ENCODE results near the gene PRUNE1.

The PRUNE1 gene

DNA sequence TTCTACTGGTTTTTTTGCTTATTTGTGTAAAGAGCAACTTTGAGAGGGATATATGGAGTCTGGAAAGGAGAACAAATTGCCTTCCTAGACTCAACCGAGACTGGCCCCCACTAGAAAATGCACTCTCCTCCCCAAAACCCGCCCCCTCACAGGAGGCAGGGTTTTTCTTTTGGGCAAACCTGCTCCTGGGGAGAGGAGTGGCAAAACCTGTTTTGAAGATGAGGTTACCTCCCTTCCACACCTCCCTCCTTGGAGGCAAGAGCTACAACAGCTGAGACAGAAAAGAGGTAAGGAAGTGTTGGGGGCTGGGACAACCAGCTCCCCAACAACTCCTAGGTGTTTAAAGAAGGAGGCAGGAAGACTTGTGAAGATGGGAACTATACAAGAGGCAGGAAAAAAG, 28.1 kb downstream of the PRUNE1 start, which contains the start of gene BNIPL:
Gene BNIPL, plus strand, starts transcription at position 231 of the 400 bp plus-strand sequence. Its CDS starts 140 bp downstream, at position 371.
- H3K9me2 ChIP-seq (replicated peaks; ENCODE audit: insufficient read depth, low read length) = no peaks in the 10 kb centered on the region
- no peak within 1 kb of the TSS for H3K4me3 ChIP-seq (ENCODE audit: insufficient read depth, low read length, poor library complexity, severe bottlenecking)
- no peaks in the 10 kb centered on the region for H4K20me1 ChIP-seq (ENCODE audit: low read depth, low read length)
- H3F3A ChIP-seq (ENCODE audit: insufficient read depth) = no peaks in the 10 kb centered on the region
- H3K27ac ChIP-seq (ENCODE audit: low read depth, low read length) = no peak within 1 kb of the TSS
- H3K36me3 ChIP-seq (ENCODE audit: low read length) = no peaks in the 10 kb centered on the region
- H3K9ac ChIP-seq (ENCODE audit: low read length) = no peak within 1 kb of the TSS
- H3K79me2 ChIP-seq (ENCODE audit: insufficient read depth, low read length) = no peaks in the 10 kb centered on the region
- H2AFZ ChIP-seq (ENCODE audit: low read depth, low read length, severe bottlenecking) = no peak within 1 kb of the TSS
- H3K4me2 ChIP-seq (ENCODE audit: low read depth, low read length, poor library complexity, severe bottlenecking) = no peak within 1 kb of the TSS
- no peaks in the 10 kb centered on the region for H3K27me3 ChIP-seq (ENCODE audit: low read length)
- no peak for TF ChIP-seq EZH2phosphoT487 (conservative IDR thresholded peaks at IDR 0.05; ENCODE audit: low read length)
- TF ChIP-seq, protein P1, sequence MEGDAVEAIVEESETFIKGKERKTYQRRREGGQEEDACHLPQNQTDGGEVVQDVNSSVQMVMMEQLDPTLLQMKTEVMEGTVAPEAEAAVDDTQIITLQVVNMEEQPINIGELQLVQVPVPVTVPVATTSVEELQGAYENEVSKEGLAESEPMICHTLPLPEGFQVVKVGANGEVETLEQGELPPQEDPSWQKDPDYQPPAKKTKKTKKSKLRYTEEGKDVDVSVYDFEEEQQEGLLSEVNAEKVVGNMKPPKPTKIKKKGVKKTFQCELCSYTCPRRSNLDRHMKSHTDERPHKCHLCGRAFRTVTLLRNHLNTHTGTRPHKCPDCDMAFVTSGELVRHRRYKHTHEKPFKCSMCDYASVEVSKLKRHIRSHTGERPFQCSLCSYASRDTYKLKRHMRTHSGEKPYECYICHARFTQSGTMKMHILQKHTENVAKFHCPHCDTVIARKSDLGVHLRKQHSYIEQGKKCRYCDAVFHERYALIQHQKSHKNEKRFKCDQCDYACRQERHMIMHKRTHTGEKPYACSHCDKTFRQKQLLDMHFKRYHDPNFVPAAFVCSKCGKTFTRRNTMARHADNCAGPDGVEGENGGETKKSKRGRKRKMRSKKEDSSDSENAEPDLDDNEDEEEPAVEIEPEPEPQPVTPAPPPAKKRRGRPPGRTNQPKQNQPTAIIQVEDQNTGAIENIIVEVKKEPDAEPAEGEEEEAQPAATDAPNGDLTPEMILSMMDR (IDR thresholded peaks at IDR 0.05; ENCODE audit: insufficient read depth, low read length, poor library complexity, severe bottlenecking) = no peak
- no peaks in the 10 kb centered on the region for H3K9me3 ChIP-seq (ENCODE audit: insufficient read depth, low read length)

DNA sequence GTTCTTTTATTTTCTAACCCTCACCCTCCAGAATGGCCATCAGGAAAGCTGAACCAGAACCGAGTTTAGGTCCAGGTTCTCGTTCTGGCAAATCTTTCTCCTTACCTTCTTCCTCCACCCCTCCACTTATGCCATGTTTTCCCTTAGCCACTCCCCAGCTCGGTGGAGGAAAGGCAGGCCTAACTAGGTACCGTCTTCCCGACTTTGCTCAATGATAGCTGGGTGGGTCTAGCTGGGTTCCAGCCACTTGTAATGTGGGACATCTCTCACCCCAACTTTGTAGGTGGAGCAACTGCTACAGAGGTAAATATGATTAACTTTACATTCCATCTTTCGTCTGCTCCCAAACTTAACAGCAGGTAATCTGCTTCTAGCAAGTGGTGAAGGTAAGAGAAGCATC, 28.8 kb downstream of the PRUNE1 start:
- Histone ChIP-seq H3K4me2 (ENCODE audit: low read depth, low read length, poor library complexity, severe bottlenecking) (no peak overlapping the region), H3K9me3 (ENCODE audit: insufficient read depth, low read length) (no peaks in the 10 kb centered on the region), H3F3A (ENCODE audit: insufficient read depth) (no peaks in the 10 kb centered on the region), H3K79me2 (ENCODE audit: insufficient read depth, low read length) (no peaks in the 10 kb centered on the region), H3K4me3 (ENCODE audit: insufficient read depth, low read length, poor library complexity, severe bottlenecking) (no peak overlapping the region), H3K27ac (ENCODE audit: low read depth, low read length) (no peak overlapping the region), H3K27me3 (ENCODE audit: low read length) (no peaks in the 10 kb centered on the region), H4K20me1 (ENCODE audit: low read depth, low read length) (no peaks in the 10 kb centered on the region), H3K9me2 (replicated peaks; ENCODE audit: insufficient read depth, low read length) (no peaks in the 10 kb centered on the region), H3K9ac (ENCODE audit: low read length) (no peak overlapping the region), H2AFZ (ENCODE audit: low read depth, low read length, severe bottlenecking) (no peak overlapping the region), H3K36me3 (ENCODE audit: low read length) (no peaks in the 10 kb centered on the region)
- TF ChIP-seq, protein P1 (IDR thresholded peaks at IDR 0.05; ENCODE audit: insufficient read depth, low read length, poor library complexity, severe bottlenecking) = no peak
- TF ChIP-seq EZH2phosphoT487 (conservative IDR thresholded peaks at IDR 0.05; ENCODE audit: low read length) = no peak

DNA sequence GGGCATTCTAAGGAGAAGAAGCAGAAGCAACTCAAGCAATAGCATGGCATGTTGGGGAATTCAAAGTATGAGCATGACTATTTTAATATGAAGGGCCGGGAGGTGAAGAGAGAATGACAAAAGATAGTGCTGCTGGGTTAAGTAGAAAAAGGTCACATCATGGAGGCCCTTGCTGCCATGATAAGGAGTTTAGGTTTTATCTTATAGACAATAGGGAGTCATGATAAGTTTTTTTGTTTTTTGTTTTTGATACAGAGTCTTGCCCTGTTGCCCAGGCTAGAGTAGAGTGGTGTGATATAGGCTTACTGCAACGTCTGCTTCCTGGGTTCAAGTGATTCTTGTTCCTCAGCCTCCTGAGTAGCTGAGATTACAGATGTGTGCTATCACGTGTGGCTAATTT, 31.3 kb downstream of the PRUNE1 start:
- Histone ChIP-seq H3K27me3 (ENCODE audit: low read length) (no peaks in the 10 kb centered on the region), H3F3A (ENCODE audit: insufficient read depth) (no peaks in the 10 kb centered on the region), H3K9ac (ENCODE audit: low read length) (no peak overlapping the region), H3K4me3 (ENCODE audit: insufficient read depth, low read length, poor library complexity, severe bottlenecking) (no peak overlapping the region), H3K36me3 (ENCODE audit: low read length) (no peaks in the 10 kb centered on the region), H3K27ac (ENCODE audit: low read depth, low read length) (no peak overlapping the region), H2AFZ (ENCODE audit: low read depth, low read length, severe bottlenecking) (no peak overlapping the region), H3K9me3 (ENCODE audit: insufficient read depth, low read length) (no peaks in the 10 kb centered on the region), H3K79me2 (ENCODE audit: insufficient read depth, low read length) (no peaks in the 10 kb centered on the region), H4K20me1 (ENCODE audit: low read depth, low read length) (no peaks in the 10 kb centered on the region), H3K4me2 (ENCODE audit: low read depth, low read length, poor library complexity, severe bottlenecking) (no peak overlapping the region), H3K9me2 (replicated peaks; ENCODE audit: insufficient read depth, low read length) (no peaks in the 10 kb centered on the region)
- no peak for TF ChIP-seq EZH2phosphoT487 (conservative IDR thresholded peaks at IDR 0.05; ENCODE audit: low read length)
- TF ChIP-seq, protein P1 (IDR thresholded peaks at IDR 0.05; ENCODE audit: insufficient read depth, low read length, poor library complexity, severe bottlenecking) = no peak

Measured in SU-DHL-6 (cell line).